ENCODE results near the gene CHST13. TPM values are rescaled to one million over a fixed set of nuclear protein-coding genes. Genes with fewer than 3 reads are reported as not detected.

Gene CHST13
- total and polyA plus RNA-seq, 7 donors: 0.07 to 0.20 TPM; not detected in 5

DNA sequence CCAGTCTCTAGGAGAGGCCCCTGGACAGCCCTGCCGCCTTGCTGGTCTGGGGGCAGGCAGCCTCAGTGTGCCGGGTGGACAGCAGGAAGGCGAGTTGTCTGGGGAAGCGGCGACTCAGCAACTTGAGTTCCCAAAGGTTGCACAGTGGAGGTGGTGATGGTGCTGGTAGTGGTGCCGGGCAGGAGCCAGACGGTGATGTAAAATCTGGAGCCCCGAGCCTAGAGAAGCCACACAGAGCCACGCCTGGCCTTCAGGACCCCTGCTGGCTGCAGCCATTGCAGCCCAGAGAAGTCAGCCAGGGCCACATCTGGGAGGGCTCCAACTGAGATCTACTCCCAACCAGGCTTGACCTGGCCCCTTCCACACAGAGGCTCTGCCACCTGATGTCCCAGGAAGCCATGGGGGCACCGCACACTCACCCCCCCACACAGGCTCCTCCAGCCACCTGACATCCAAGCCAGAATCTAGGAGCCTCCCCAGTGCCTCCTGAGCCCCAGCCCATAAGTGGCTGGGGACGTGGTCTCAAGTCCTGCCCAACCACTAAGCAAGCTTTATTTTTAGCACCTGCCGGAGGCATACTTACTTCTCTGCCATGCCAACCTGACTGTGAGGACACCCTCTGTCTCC lies 26.0 kb downstream of the CHST13 start:
- Histone ChIP-seq H3K9me3 (no peaks in the 10 kb centered on the region), H3K4me3 (no peak overlapping the region), H3K27ac (no peak overlapping the region), H3K27me3 (ENCODE audit: insufficient read depth in 3 of 3, low read length in 2 of 3) (no peaks in the 10 kb centered on the region), H3K36me3 (ENCODE audit: insufficient read depth in 1 of 2, low read depth in 1 of 2) (no peaks in the 10 kb centered on the region), H3K4me1 (no peaks in the 10 kb centered on the region)
- WGBS, 3 donors: 53 to 67% (median 58%) methylated on average over 11 to 12 of the region's 12 CpGs
- TF ChIP-seq, protein P1, sequence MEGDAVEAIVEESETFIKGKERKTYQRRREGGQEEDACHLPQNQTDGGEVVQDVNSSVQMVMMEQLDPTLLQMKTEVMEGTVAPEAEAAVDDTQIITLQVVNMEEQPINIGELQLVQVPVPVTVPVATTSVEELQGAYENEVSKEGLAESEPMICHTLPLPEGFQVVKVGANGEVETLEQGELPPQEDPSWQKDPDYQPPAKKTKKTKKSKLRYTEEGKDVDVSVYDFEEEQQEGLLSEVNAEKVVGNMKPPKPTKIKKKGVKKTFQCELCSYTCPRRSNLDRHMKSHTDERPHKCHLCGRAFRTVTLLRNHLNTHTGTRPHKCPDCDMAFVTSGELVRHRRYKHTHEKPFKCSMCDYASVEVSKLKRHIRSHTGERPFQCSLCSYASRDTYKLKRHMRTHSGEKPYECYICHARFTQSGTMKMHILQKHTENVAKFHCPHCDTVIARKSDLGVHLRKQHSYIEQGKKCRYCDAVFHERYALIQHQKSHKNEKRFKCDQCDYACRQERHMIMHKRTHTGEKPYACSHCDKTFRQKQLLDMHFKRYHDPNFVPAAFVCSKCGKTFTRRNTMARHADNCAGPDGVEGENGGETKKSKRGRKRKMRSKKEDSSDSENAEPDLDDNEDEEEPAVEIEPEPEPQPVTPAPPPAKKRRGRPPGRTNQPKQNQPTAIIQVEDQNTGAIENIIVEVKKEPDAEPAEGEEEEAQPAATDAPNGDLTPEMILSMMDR (IDR thresholded peaks at IDR 0.05): no peak
- peak in 1 of 2 donors; percentile 24 for DNase-seq
- peak in 3 of 4 donors; percentile 10 to 44 (median 19) for ATAC-seq
- intact Hi-C loops (cut with DNase I): no loop called here

GRCh38 chr3:126550488-126551051 lies 26.6 kb downstream of the CHST13 start:
- 49 to 70% (median 59%) methylated on average over 11 of the region's 11 CpGs for WGBS, 3 donors
- peak in 1 of 2 donors; percentile 43 for DNase-seq
- H3K4me1 ChIP-seq: no peaks in the 10 kb centered on the region
- intact Hi-C loops (cut with DNase I): no loop called here
- no peak overlapping the region for H3K4me3 ChIP-seq
- no peak for ATAC-seq
- TF ChIP-seq, protein P1 (IDR thresholded peaks at IDR 0.05): no peak
- H3K27ac ChIP-seq: no peak overlapping the region
- H3K36me3 ChIP-seq (ENCODE audit: insufficient read depth in 1 of 2, low read depth in 1 of 2): no peaks in the 10 kb centered on the region
- no peaks in the 10 kb centered on the region for H3K27me3 ChIP-seq (ENCODE audit: insufficient read depth in 3 of 3, low read length in 2 of 3)
- no peaks in the 10 kb centered on the region for H3K9me3 ChIP-seq

GRCh38 chr3:126551121-126551838 lies 27.3 kb downstream of the CHST13 start:
- ATAC-seq (peak in 2 of 4 donors; percentile 14 to 21), DNase-seq (peak in 1 of 2 donors; percentile 48)
- Histone ChIP-seq H3K27me3 (ENCODE audit: insufficient read depth in 3 of 3, low read length in 2 of 3) (no peaks in the 10 kb centered on the region), H3K27ac (no peak overlapping the region), H3K4me1 (no peaks in the 10 kb centered on the region), H3K4me3 (no peak overlapping the region), H3K36me3 (ENCODE audit: insufficient read depth in 1 of 2, low read depth in 1 of 2) (no peaks in the 10 kb centered on the region), H3K9me3 (no peaks in the 10 kb centered on the region)
- intact Hi-C loops (cut with DNase I): no loop called here
- 51 to 58% (median 53%) methylated on average over 13 of the region's 13 CpGs for WGBS, 3 donors
- TF ChIP-seq, protein P1 (IDR thresholded peaks at IDR 0.05): no peak

DNA sequence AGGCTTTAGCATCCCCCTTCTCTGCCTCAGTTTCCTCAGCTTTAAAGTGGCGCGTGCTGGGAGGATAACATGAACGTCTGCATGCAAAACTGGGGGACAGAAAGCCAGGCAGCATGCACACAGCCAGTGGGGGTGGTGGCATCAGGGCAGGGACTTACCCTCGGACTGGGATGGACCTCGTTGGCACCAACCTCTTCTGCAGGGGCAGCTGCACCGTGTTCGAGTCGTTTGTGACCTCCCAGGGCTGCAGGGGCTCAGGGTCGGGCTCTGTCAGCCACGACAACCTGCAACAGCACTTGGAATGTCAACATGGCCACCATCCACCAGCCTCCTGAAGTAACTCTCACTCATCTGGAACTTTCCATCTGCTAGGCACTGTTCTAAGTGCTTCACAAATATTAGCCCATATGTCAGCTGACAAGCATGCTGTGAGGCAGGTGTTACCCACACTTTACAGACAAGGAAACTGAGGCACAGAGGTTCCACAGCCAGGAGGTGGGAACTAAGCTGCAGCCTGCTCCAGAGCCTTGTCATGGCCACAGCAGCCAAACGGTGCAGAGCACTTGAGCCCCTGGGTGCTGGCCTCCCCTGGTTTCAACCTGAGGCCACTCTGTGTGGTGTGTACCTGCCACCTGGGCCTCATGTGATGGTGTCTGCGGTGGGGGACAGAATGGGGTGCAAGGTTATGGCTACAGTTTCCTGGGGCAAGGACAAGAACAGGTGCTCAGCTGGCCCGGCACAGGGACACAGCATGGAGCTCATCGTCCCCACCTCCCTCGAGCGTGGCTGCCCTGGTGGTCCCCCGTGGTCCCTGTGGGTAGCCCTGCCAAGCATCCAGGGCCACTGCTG lies 28.1 kb downstream of the CHST13 start:
- DNase-seq: no peak
- Histone ChIP-seq H3K27me3 (ENCODE audit: insufficient read depth in 3 of 3, low read length in 2 of 3) (no peaks in the 10 kb centered on the region), H3K36me3 (ENCODE audit: insufficient read depth in 1 of 2, low read depth in 1 of 2) (no peaks in the 10 kb centered on the region), H3K9me3 (no peaks in the 10 kb centered on the region), H3K4me1 (no peaks in the 10 kb centered on the region), H3K27ac (no peak overlapping the region), H3K4me3 (no peak overlapping the region)
- whole genome bisulfite sequencing, 3 donors: 46 to 58% (median 47%) methylated on average over 17 of the region's 17 CpGs
- TF ChIP-seq, protein P1 (IDR thresholded peaks at IDR 0.05): no peak
- intact Hi-C loops (cut with DNase I): no loop called here
- no peak for ATAC-seq

Measured in psoas muscle (tissue), 8 donors.